Measurements from ENCODE around the gene ZFP36L2.

DNA sequence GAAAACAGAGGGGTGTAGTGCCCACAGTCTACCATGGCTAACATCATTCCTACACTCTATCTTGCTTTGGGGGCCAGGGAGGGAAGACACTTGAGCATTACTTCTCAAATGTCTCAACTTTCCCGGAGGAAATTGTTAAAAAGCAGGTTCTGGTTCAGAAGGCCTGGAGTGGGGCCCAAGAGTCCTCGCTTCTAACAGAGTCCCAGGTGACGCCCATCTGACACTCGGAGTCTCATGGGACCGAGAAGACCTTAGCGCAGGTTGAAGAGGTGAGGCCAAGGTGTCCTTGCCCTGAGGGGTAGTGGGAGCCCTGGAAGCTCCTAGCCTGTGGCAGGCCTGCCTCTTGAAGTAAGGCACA, 40.1 kb downstream of the ZFP36L2 start:
- TF ChIP-seq, protein P1, sequence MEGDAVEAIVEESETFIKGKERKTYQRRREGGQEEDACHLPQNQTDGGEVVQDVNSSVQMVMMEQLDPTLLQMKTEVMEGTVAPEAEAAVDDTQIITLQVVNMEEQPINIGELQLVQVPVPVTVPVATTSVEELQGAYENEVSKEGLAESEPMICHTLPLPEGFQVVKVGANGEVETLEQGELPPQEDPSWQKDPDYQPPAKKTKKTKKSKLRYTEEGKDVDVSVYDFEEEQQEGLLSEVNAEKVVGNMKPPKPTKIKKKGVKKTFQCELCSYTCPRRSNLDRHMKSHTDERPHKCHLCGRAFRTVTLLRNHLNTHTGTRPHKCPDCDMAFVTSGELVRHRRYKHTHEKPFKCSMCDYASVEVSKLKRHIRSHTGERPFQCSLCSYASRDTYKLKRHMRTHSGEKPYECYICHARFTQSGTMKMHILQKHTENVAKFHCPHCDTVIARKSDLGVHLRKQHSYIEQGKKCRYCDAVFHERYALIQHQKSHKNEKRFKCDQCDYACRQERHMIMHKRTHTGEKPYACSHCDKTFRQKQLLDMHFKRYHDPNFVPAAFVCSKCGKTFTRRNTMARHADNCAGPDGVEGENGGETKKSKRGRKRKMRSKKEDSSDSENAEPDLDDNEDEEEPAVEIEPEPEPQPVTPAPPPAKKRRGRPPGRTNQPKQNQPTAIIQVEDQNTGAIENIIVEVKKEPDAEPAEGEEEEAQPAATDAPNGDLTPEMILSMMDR (IDR thresholded peaks at IDR 0.05), result no peak
- TF ChIP-seq POLR2A (IDR thresholded peaks at IDR 0.05), result no peak

Measured in right lobe of liver (tissue), 4 donors.